HTERT RPE-1 (cell line): ENCODE measurements around the gene LRRC74A.
"Not testable (repeated sequence)": the region's sequence is repeated elsewhere in the genome, so short reads cannot be mapped to it uniquely, and the experiment has no call there.

ENCODE experiments used
- in situ Hi-C: fragments of 300-500 bp; cut with MboI; formaldehyde crosslinking; loops from 4 replicates; pipeline ENCODE4 v1.14.3; 2020; ENCODE audit warnings: low sequenced_read_pairs

LRRC74A gene

GRCh38 chr14:76883447-76883846, 57.2 kb downstream of the LRRC74A start:
- in situ Hi-C loops = no loop called here

DNA sequence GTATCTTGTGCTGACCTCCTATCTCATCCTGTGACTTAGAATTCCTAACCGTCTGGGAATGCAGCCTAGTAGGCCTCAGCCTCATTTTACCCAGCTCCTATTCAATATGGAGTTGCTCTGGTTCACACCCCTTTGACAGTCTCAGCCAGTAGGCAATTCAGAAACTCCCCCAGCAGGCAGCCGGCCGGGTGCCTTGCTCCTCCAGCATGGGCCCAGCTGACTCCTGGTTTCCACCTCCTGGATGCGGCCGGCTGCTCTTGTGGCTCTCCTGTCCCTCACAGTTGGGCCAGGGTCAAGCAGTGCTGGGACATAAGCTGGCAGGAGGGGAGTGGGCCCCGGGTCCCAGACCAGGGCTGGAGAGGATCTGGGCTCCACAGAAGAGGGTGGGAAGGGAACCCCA, 58.2 kb downstream of the LRRC74A start:
- in situ Hi-C loops = no loop called here

- in situ Hi-C loops = no loop called here
Measured at GRCh38 chr14:76884853-76885276, 58.7 kb downstream of the LRRC74A start.

GRCh38 chr14:76887191-76887590, 61.0 kb downstream of the LRRC74A start:
- in situ Hi-C loops = no loop called here

- in situ Hi-C loops = no loop called here
Measured at GRCh38 chr14:76891391-76891790, 65.2 kb downstream of the LRRC74A start.

- in situ Hi-C loops = no loop called here
Measured at GRCh38 chr14:76894308-76894707, 68.1 kb downstream of the LRRC74A start.

DNA sequence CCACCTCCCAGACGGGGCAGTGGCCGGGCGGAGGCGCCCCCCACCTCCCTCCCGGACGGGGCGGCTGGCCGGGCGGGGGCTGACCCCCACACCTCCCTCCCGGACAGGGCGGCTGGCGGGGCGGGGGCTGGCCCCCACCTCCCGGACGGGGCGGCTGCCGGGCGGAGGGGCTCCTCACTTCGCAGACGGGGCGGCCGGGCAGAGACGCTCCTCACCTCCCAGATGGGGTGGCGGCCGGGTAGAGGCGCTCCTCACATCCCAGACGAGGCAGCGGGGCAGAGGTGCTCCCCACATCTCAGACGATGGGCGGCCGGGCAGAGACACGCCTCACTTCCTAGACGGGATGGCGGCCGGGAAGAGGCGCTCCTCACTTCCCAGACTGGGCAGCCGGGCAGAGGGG, 71.8 kb downstream of the LRRC74A start:
- in situ Hi-C loops = not testable (repeated sequence)

GRCh38 chr14:76900682-76901081, 74.5 kb downstream of the LRRC74A start:
- in situ Hi-C loops = loop anchor here (25.0 kb wide), 1 partner anchor 162 kb away; no protein-coding TSS in a partner anchor

DNA sequence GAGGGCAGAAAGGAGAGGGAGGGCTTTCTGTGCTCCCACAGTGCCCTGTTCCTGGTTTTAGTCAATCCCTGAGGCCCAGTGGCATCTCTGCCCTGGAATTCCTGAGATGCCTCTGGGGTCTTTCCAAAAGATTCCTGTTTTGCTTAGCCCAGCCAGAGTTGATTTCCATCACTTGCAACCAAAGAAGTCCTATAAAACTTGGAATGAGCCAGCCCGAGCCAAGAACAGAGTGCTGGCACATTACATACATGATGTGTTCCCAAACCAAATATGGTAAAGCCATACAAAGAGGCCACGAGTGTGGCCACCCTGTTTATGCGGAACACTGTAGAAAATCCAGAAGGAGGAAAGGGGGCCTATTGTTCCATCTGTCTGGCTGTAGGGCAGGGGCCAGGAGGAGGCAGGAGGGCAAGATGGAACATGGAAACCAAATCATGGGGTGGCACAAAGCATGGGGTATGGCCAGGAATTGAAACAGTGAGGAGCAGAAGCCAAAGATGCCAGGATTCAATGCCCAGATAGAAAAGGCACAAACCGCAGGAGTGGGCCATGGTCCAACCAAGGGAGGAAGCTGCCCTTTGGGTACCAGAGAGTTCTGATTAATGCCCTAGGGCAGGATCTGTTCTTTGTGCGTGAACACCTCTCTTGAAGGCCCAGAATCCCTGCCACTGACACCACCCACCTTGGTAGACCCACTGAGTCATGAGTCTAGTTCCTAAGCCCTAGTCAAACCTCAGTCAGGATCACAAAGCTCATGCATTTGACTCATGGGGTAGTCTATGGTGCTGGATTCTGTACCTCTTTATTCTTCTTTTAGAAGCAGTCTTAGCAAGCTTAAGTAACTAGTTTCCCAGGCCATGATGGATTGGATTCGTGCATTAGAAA, 75.2 kb downstream of the LRRC74A start:
- in situ Hi-C loops = loop anchor here (25.0 kb wide), 1 partner anchor 161 kb away; no protein-coding TSS in a partner anchor

DNA sequence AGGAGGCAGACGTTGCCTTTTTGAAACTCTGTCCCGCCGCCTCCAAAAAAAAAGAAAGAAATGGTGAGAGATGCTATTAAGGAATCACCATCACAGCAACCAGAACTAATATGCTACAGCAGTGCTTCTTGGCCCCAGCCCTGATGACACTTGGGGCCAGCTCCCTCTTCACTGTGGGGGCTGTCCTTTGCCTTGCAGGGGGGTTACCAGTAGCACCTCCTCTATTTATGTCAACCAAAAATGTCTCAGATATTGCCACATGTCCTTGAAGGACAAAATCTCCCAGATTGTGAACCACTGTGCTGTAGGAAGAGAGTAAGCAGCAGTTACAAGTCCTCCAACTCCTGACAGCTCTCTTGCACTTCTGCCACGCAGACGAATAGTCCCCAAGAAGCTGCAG, 76.4 kb downstream of the LRRC74A start:
- in situ Hi-C loops = loop anchor here (25.0 kb wide), 1 partner anchor 160 kb away; no protein-coding TSS in a partner anchor

DNA sequence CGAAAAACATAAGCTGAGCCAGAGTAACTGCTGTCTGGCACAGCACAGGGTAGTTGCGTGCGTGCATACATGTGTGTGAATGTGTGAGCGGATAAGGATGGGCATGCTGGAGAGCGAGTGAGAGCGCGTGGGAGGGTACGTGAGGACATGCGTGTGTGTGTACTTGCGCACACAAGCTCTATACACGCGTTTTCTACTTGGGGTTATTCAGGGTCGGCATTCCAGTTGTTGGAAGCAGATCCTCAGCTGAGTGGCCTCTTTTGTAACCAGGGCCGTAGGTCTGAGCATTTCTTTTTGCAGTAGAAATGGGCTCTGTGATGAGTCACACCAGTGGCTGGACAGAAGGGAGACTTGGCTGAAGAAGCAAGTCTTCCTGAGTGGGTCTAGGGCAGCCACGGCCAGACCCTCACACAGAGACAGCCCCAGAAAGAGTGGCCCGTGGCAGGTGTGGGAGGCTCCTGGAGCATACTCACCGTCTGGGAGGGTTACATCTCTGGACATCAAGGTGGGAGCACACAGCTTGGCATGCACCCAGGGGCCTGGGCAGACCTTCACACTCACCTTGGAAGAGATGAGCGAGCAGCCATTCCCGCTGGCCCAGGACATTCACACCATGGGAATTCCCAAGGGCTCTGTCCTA, 78.0 kb downstream of the LRRC74A start:
- in situ Hi-C loops = loop anchor here (25.0 kb wide), 1 partner anchor 158 kb away; no protein-coding TSS in a partner anchor

DNA sequence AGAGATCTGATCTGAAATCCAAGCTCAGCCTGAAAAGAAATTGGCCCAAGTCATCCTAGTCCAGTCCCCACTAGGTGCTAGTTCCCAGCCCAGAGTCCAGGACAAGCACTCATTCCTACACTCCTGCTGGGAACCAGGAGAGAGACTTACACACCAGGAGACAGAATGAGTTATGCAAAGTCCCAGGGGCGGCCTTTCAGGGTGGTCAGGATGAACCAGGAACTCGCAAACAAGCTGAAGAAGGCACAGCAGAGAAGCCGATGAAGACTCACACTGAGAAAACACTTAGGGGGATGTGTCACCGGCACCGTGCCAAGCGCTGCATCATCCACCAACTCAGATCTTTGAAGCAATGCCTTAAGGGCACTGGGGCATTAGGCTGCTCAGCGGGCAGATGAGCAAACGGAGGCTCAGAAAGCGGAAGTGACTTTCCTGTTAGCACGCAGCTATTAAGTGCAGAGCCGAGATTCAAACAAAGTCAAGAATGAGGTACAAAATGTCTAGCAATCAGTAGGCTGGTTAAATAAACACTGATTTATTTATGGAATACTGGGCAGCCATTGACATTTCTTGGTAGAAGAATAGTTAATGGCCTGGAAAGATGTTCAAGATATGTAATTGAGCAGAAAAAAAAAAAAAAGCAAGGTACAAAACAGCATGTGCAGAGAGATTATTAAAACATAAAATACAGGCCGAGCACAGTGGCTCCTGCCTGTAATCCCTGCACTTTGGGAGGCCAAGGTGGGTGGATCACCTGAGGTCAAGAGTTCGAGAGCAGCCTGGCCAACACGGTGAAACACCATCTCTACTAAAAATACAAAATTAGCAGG, 78.7 kb downstream of the LRRC74A start:
- in situ Hi-C loops = loop anchor here (25.0 kb wide), 1 partner anchor 157 kb away; no protein-coding TSS in a partner anchor

DNA sequence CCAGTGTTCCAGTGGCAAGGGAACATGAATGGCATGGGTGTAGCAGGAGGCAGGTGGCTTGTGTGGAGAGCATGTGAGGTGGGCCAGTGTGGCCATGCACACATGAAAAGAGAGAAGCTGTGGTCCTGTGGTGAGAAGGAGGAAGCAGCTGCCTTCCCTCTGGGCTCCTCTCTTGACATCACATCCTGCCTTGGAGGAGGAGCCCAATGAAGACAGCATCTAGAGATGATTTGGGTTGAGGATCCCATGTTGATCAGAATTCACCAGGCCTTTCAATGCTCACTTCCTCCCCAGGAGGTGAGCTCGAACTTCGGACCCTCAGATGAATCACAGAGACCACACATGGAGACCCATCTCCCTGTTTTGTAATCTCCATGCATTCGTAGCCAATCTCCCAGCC, 82.6 kb downstream of the LRRC74A start:
- in situ Hi-C loops = loop anchor here (25.0 kb wide), 1 partner anchor 153 kb away; no protein-coding TSS in a partner anchor

GRCh38 chr14:76909266-76909665, 83.1 kb downstream of the LRRC74A start:
- in situ Hi-C loops = loop anchor here (25.0 kb wide), 1 partner anchor 153 kb away; no protein-coding TSS in a partner anchor

DNA sequence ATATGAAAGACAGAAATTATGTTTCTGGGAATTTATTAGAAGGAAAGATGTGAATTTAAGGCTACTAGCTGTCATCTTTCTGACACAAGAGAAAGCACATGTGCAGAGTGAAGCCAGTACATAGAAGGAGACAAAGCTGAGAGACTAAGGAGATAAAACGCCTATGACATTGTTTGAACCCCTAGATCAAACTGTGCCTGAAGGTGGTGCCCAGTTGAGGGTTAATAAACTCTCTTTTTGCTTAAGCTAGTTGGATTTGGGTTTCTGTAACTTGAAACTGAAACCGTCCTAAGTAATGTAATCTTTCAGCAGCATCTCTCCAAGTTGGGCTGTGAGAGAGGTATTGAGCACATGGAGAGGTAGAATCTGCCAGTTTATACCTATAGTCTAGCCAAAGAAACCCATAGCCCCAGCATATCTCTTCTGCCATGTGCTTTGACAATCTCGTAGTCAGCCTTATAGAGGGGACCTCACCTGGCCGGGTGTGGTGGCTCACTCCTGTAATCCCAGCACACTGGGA, 84.2 kb downstream of the LRRC74A start:
- in situ Hi-C loops = loop anchor here (25.0 kb wide), 1 partner anchor 152 kb away; no protein-coding TSS in a partner anchor

DNA sequence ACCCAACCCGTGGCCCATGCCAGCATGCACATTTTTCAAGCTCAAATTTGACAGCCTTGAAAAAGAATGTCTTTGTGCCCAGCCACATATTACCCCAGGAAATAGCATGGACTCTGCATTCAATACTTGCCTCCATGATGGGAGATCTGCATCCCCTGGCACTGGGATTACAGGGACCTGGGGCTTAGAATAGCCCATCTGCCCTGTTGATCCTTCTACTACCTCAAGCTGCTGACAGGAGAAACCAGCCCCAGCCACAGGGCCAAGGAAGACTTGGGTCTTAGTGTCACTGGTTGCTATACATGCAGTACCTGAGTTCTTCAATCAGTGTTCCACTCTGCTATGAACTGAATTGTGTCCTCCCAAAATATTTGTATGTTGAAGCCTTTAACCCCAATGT, 85.3 kb downstream of the LRRC74A start:
- in situ Hi-C loops = loop anchor here (25.0 kb wide), 1 partner anchor 151 kb away; no protein-coding TSS in a partner anchor

DNA sequence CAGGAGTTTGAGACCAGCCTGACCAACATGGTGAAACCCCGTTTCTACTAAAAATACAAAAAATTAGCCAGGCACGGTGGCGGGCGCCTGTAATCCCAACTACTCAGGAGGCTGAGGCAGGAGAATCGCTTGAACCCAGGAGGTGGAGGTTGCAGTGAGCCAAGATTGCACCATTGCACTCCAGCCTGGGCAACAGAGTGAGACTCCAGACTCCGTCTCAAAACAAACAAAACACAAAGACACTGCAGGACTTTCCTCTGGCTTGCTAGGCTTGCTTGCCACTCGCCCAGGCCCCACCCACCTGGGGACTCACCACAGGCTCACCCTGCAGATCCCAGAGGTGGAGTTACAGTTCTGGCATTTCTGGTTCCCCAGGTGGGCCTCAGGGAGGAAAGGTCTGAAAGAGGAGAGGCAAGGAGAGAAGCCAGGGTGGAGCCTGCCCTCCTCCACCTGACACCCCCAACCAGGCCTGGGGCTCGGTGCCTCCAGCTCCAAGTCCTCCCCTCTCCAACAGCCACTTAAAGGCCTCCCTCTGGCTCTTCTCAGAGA, 88.4 kb downstream of the LRRC74A start:
- in situ Hi-C loops = loop anchor here (25.0 kb wide), 1 partner anchor 148 kb away; no protein-coding TSS in a partner anchor

DNA sequence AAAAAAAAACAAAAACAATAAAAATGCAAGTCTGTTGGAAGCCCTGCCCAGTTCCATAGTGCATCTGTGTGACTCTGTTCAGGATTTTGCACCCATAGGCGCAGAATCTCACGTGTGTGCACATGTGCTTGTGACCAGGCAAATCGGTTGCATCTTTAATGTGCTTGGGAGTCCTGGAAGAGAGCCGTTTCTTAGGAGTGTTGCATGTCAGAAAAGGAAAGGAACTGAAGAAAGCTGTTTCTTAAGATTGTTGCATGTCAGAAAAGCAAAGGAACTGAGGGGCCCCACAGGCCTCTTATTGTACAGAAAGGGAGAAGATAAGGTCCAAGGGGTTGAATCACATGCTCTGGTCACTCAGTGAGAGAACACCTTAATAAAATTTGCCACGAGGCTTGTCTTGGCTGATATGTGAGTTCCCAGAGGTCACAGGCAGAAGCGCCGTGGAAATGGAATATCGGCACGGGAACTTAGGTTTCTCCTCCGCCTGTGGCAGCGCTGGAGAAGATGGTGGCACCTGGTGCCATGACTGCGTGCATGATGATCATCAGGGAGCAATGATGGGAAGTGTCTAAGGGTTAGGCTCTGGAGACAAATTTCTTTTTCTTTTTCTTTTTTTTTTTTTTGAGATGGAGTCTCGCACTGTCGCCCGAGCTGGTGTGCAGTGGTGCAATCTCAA, 90.0 kb downstream of the LRRC74A start:
- in situ Hi-C loops = loop anchor here (25.0 kb wide), 1 partner anchor 146 kb away; no protein-coding TSS in a partner anchor

GRCh38 chr14:76917158-76917596, 91.0 kb downstream of the LRRC74A start:
- in situ Hi-C loops = loop anchor here (25.0 kb wide), 1 partner anchor 145 kb away; no protein-coding TSS in a partner anchor
